HG02981 (cell line): ENCODE measurements around the gene APOC3.

ENCODE experiments used
- ATAC-seq: cut with Tn5 transposase; IDR thresholded peaks from one replicate; pipeline ENCODE4 v1.9.1; 2021; ENCODE audit warnings: mild to moderate bottlenecking, moderate library complexity; ENCODE audit not compliant: unreplicated experiment

Gene APOC3

GRCh38 chr11:116843661-116844060, 14.0 kb downstream of the APOC3 start:
- no peak for ATAC-seq

- no peak for ATAC-seq
Observed at GRCh38 chr11:116844722-116845121, 15.0 kb downstream of the APOC3 start.

- no peak for ATAC-seq
Observed at GRCh38 chr11:116847612-116848011, 17.9 kb downstream of the APOC3 start.

GRCh38 chr11:116849060-116849459, 19.4 kb downstream of the APOC3 start:
- no peak for ATAC-seq

GRCh38 chr11:116849486-116849885, 19.8 kb downstream of the APOC3 start:
- no peak for ATAC-seq

GRCh38 chr11:116851626-116852025, 21.9 kb downstream of the APOC3 start:
- ATAC-seq, result no peak

- ATAC-seq, result no peak
Observed at GRCh38 chr11:116852261-116853031, 22.7 kb downstream of the APOC3 start.

GRCh38 chr11:116853461-116854073, 23.9 kb downstream of the APOC3 start:
- peak; percentile 97 for ATAC-seq

- ATAC-seq, result no peak
Observed at GRCh38 chr11:116855413-116855812, 25.7 kb downstream of the APOC3 start.

GRCh38 chr11:116856423-116856822, 26.7 kb downstream of the APOC3 start:
- no peak for ATAC-seq

- no peak for ATAC-seq
Observed at GRCh38 chr11:116857316-116857715, 27.6 kb downstream of the APOC3 start.

- ATAC-seq, result no peak
Observed at GRCh38 chr11:116857936-116858335, 28.2 kb downstream of the APOC3 start.

GRCh38 chr11:116859175-116859574, 29.5 kb downstream of the APOC3 start:
- ATAC-seq, result no peak

GRCh38 chr11:116860303-116860702, 30.6 kb downstream of the APOC3 start:
- no peak for ATAC-seq

- ATAC-seq, result no peak
Observed at GRCh38 chr11:116861539-116861938, 31.8 kb downstream of the APOC3 start.

- ATAC-seq, result no peak
Observed at GRCh38 chr11:116862185-116862584, 32.5 kb downstream of the APOC3 start.

GRCh38 chr11:116862951-116863350, 33.2 kb downstream of the APOC3 start:
- ATAC-seq, result no peak

GRCh38 chr11:116864531-116864930, 34.8 kb downstream of the APOC3 start:
- no peak for ATAC-seq

- no peak for ATAC-seq
Observed at GRCh38 chr11:116865696-116866095, 36.0 kb downstream of the APOC3 start.

- ATAC-seq, result no peak
Observed at GRCh38 chr11:116866804-116867455, 37.2 kb downstream of the APOC3 start.

- ATAC-seq, result no peak
Observed at GRCh38 chr11:116867619-116868018, 37.9 kb downstream of the APOC3 start.

- no peak for ATAC-seq
Observed at GRCh38 chr11:116868066-116868465, 38.4 kb downstream of the APOC3 start.
